ENCODE results near the gene SNX5. TPM values are rescaled to one million over a fixed set of nuclear protein-coding genes. Genes with fewer than 3 reads are reported as not detected.

Gene SNX5
- total and polyA plus RNA-seq, 9 of the 15 experiments (the other 6 are each of a cell fraction or from before 2014, with no cell fraction given) = 53.5 to 276 (median 160) TPM

DNA sequence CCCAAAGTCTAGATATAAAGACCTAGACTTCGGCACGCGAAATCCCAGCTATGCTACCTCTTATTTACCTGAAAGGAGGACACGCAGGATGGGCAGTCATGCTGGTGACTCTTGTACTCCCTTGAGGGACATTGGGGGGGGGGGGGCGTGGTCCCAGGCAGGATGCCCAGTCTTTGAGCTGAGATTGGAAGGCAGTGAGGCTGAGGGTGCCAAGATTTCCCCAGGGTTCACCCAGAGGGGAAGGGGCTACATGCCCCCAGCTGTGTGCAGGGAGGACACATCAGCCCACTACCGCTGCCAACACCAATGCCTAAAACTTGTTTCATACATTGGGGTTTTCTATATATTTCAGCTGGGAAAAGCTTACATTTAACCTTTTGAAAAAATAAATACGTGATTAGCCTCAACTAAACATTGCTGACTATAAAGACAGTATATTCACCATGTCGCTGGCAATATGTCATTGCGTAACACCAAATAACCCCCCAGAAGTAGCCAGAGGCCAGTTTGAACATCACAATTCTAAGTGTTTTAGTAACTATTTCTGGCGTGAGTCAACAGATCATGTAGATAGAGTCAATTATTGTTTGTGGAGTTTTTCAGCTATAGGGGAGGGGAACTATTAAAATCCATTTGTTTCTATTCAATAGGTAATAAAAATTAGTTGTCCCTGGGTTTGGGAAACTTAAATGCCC is 21.8 kb upstream of the SNX5 start:
- CTCF ChIA-PET (ENCODE audit: low intra/inter-chr PET ratio) = no interaction called here
- 90% methylated on average over 8 of the region's 10 CpGs for whole genome bisulfite sequencing (ENCODE audit: insufficient coverage, low coverage, missing lambda C conversion rate)
- Histone ChIP-seq H3K9me1 (ENCODE audit: control insufficient read depth, insufficient read depth, low read length) (no peaks in the 10 kb centered on the region), H3K4me2 (ENCODE audit: insufficient read depth, low read length) (no peak overlapping the region), H3K36me3 (ENCODE audit: control insufficient read depth, insufficient read depth, low read length) (peaks cover 37% of the 10 kb centered on the region; the same call in 2 of the 3 replicates), H3K4me1 (replicated peaks in 1 of 2; ENCODE audit: control insufficient read depth in 2 of 2, insufficient read depth in 2 of 2, low read length in 2 of 2) (no peaks in the 10 kb centered on the region; a peak in 1 of 5 replicates), H3K4me3 (no peak overlapping the region), H3K27me3 (ENCODE audit: control insufficient read depth in 2 of 2, insufficient read depth in 2 of 2, low read length in 2 of 2) (no peaks in the 10 kb centered on the region), H4K20me1 (replicated peaks; ENCODE audit: control insufficient read depth, insufficient read depth, low read length) (no peaks in the 10 kb centered on the region), H3K79me2 (ENCODE audit: control insufficient read depth, insufficient read depth, low read length) (peaks cover 4% of the 10 kb centered on the region; the same call in 2 of the 3 replicates), H3K27ac (ENCODE audit: extremely low read depth, low read depth, low read length) (no peak overlapping the region), H3K9ac (ENCODE audit: insufficient read depth in 1 of 2, low read depth in 2 of 2, low read length in 2 of 2) (no peak overlapping the region), H3K9me3 (replicated peaks; ENCODE audit: control insufficient read depth, insufficient read depth, low read depth, low read length) (no peaks in the 10 kb centered on the region), H2AFZ (ENCODE audit: low read depth, low read length) (no peak overlapping the region)
- peak; percentile 83 for TF ChIP-seq CEBPB (tag; IDR thresholded peaks at IDR 0.05)
- no peak for TF ChIP-seq CEBPG (CRISPR knock-in tag; IDR thresholded peaks at IDR 0.05)
- TF ChIP-seq CEBPG (tag; conservative IDR thresholded peaks at IDR 0.05 in 1 of 2, IDR thresholded peaks at IDR 0.05 in 1 of 2) = peak; percentile 38 to 68
- TF ChIP-seq HDGF (IDR thresholded peaks at IDR 0.05) = no peak
- in situ Hi-C loops (cut with MboI) (no loop called here), intact Hi-C loops (cut with micrococcal nuclease) (loop anchor here (10.0 kb wide), 4 partner anchors 96 to 486 kb away; partner anchors contain the start of genes BFSP1 and RRBP1)
- FAIRE-seq (no peak), DNase-seq (ENCODE audit: extremely low read depth in 1 of 4, low spot score in 3 of 4) (no peak), ATAC-seq (no peak)
- POLR2A ChIA-PET = interaction anchor here (0.6 to 1.9 kb wide), 2 partner anchors 13 to 437 kb away, joined by 3 to 5 read pairs; no protein-coding TSS in a partner anchor
- TSS peak; percentile 48 for BruUV-seq (replicated peaks)

DNA sequence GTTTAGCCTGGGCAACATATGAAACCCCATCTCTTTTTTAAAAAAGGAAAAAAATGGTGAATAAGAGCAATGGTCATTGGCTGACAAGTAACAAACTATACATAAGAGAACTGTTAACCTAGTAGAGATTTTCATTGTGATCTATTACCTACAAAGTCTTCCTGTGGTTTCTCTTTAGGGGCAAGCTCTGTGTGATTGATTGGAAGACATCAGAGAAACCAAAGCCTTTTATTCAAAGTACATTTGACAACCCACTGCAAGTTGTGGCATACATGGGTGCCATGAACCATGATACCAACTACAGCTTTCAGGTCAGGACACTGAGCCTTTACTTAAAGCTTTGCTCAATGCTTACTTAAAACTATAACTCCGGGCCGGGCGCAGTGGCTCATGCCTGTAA is 19.4 kb upstream of the SNX5 start:
- in situ Hi-C loops (cut with MboI) (no loop called here), intact Hi-C loops (cut with micrococcal nuclease) (no loop called here)
- no peak overlapping the region for H3K4me3 ChIP-seq
- FAIRE-seq (no peak), ATAC-seq (no peak), DNase-seq (ENCODE audit: extremely low read depth in 1 of 4, low spot score in 3 of 4) (no peak)
- CTCF ChIA-PET (ENCODE audit: low intra/inter-chr PET ratio) = no interaction called here
- no peak overlapping the region for H3K4me2 ChIP-seq (ENCODE audit: insufficient read depth, low read length)
- no peak overlapping the region for H3K9ac ChIP-seq (ENCODE audit: insufficient read depth in 1 of 2, low read depth in 2 of 2, low read length in 2 of 2)
- no peaks in the 10 kb centered on the region for H4K20me1 ChIP-seq (replicated peaks; ENCODE audit: control insufficient read depth, insufficient read depth, low read length)
- H2AFZ ChIP-seq (ENCODE audit: low read depth, low read length) = no peak overlapping the region
- H3K9me3 ChIP-seq (replicated peaks; ENCODE audit: control insufficient read depth, insufficient read depth, low read depth, low read length) = no peaks in the 10 kb centered on the region
- H3K36me3 ChIP-seq (ENCODE audit: control insufficient read depth, insufficient read depth, low read length) = peaks cover 52% of the 10 kb centered on the region
- peaks cover 22% of the 10 kb centered on the region for H3K79me2 ChIP-seq (ENCODE audit: control insufficient read depth, insufficient read depth, low read length)
- POLR2A ChIA-PET = interaction anchor here (1.2 to 1.6 kb wide), 2 partner anchors 17 to 20 kb away, joined by 3 to 5 read pairs; partner anchors contain the start of gene SNX5
- no peak overlapping the region for H3K27ac ChIP-seq (ENCODE audit: extremely low read depth, low read depth, low read length)
- no peaks in the 10 kb centered on the region for H3K9me1 ChIP-seq (ENCODE audit: control insufficient read depth, insufficient read depth, low read length)
- WGBS (ENCODE audit: insufficient coverage, low coverage, missing lambda C conversion rate) = 100% methylated on average over 3 of the region's 3 CpGs
- BruUV-seq (replicated peaks) = no TSS peak
- no peaks in the 10 kb centered on the region; a peak in 1 of 5 replicates for H3K4me1 ChIP-seq (replicated peaks in 1 of 2; ENCODE audit: control insufficient read depth in 2 of 2, insufficient read depth in 2 of 2, low read length in 2 of 2)
- H3K27me3 ChIP-seq (ENCODE audit: control insufficient read depth in 2 of 2, insufficient read depth in 2 of 2, low read length in 2 of 2) = no peaks in the 10 kb centered on the region
- no peak for TF ChIP-seq SAFB (IDR thresholded peaks at IDR 0.05; ENCODE audit: borderline replicate concordance, low read depth, low read length)

Data from K562 (cell line).